HepG2 (cell line): ENCODE data around the gene MMP19. TPM values are rescaled to one million over a fixed set of nuclear protein-coding genes. Genes with fewer than 3 reads are reported as not detected.

Experiments
- ATAC-seq: fragments of 200-7000 bp; cut with Tn5 transposase; 3 replicates; pipeline ENCODE4 v1.9.1; 2020; ENCODE audit warnings: mild to moderate bottlenecking, moderate library complexity
- BruUV-seq: library from RNA; stranded (reverse); fragments of 400-500 nt; replicated peaks from 2 replicates; lab custom pipeline; 2021; lab: Mats Ljungman, UMichigan
- CTCF ChIA-PET: fragments of 300-600 bp; formaldehyde crosslinking; extraction: SDS; loops from one replicate; lab custom pipeline; 2021; ENCODE audit warnings: low total read pairs, inconsistent platforms, low intra/inter-chr PET ratio; lab: Yijun Ruan, JAX
- POLR2A ChIA-PET: fragments of 350-600 bp; sonication (Branson Sonifier 250); formaldehyde crosslinking; loops from one replicate; lab custom pipeline; 2020; ENCODE audit warnings: antibody characterized with exemption, inconsistent platforms; lab: Yijun Ruan, JAX
- DNase-seq: peaks from one replicate; pipeline ENCODE4 v3.0.0-alpha.2; 2015; ENCODE audit warnings: low spot score
- FAIRE-seq: peaks from 3 replicates; lab custom pipeline; 2011; peaks lifted over from hg19 to GRCh38; lab: Jason Lieb, UNC
- H2AFZ ChIP-seq: one replicate; pipeline ENCODE4 v1.6.1; 2011; ENCODE audit warnings: low read length, inconsistent platforms
- H3K27ac ChIP-seq: fragments of 300-600 bp; 3 replicates; pipeline ENCODE4 v1.8.0; 2011; ENCODE audit warnings: mixed run types, mild to moderate bottlenecking, mixed read lengths, low read length, inconsistent platforms; ENCODE audit not compliant: insufficient read depth; ENCODE audit errors: extremely low read length
- H3K27me3 ChIP-seq, 2 experiments: fragments of 200-600 bp in 1 of 2; 2 replicates in 1 of 2; 3 replicates in 1 of 2; pipeline versions ENCODE4 v1.6.0 to v1.8.0; 2011; ENCODE audit warnings: low read length in 2 of 2, mild to moderate bottlenecking in 2 of 2, moderate library complexity in 2 of 2, inconsistent platforms in 1 of 2; ENCODE audit not compliant: insufficient read depth in 2 of 2, control insufficient read depth in 1 of 2
- H3K36me3 ChIP-seq, 2 experiments: fragments of 200-600 bp in 1 of 2; replicated peaks in 1 of 2; 2 replicates in 1 of 2; 3 replicates in 1 of 2; pipeline versions ENCODE4 v1.5.1 to v1.8.0; 2011; ENCODE audit warnings: low read length in 2 of 2, inconsistent platforms in 1 of 2; ENCODE audit not compliant: insufficient read depth in 2 of 2, control insufficient read depth in 1 of 2
- H3K4me1 ChIP-seq: 2 replicates; pipeline ENCODE4 v1.5.1; 2012; ENCODE audit warnings: low read length, inconsistent platforms; ENCODE audit not compliant: insufficient read depth
- H3K4me2 ChIP-seq: 2 replicates; pipeline ENCODE4 v1.6.0; 2011; ENCODE audit warnings: low read depth, low read length, inconsistent platforms
- H3K4me3 ChIP-seq, 3 experiments: fragments of 200-600 bp in 1 of 3; sonication (generic), shearing (Covaris generic) in 1 of 3; replicated peaks in 1 of 3; 2 replicates each; pipeline ENCODE4 v1.5.1; 2011 to 2016; ENCODE audit warnings: low read length in 3 of 3, inconsistent platforms in 2 of 3, low read depth in 2 of 3, mild to moderate bottlenecking in 2 of 3, control low read depth in 1 of 3, mixed read lengths in 1 of 3; ENCODE audit not compliant: insufficient read depth in 1 of 3
- H3K79me2 ChIP-seq: one replicate; pipeline ENCODE4 v1.6.1; 2011; ENCODE audit warnings: low read length, inconsistent platforms; ENCODE audit not compliant: insufficient read depth
- H3K9ac ChIP-seq: 2 replicates; pipeline ENCODE4 v1.6.0; 2011; ENCODE audit warnings: mild to moderate bottlenecking, low read depth, low read length, inconsistent platforms; ENCODE audit not compliant: insufficient read depth
- H3K9me3 ChIP-seq: 2 replicates; pipeline ENCODE4 v1.5.1; 2012; ENCODE audit warnings: mild to moderate bottlenecking, low read length
- H4K20me1 ChIP-seq: 2 replicates; pipeline ENCODE4 v1.6.0; 2011; ENCODE audit warnings: inconsistent platforms, mild to moderate bottlenecking, low read length, moderate library complexity; ENCODE audit not compliant: insufficient read depth
- BCLAF1 ChIP-seq: fragments of 450-650 bp; IDR thresholded peaks from 2 replicates; pipeline ENCODE4 v1.6.1; 2017; ENCODE audit warnings: mild to moderate bottlenecking
- IKZF1 ChIP-seq: fragments of 450-650 bp; IDR thresholded peaks from 2 replicates; pipeline ENCODE4 v1.7.1; 2016
- POLR2A ChIP-seq, 2 experiments: IDR thresholded peaks; 2 replicates each; pipeline ENCODE4 v1.6.1; 2011; ENCODE audit warnings: low read depth in 2 of 2, low read length in 2 of 2, mild to moderate bottlenecking in 1 of 2, moderate library complexity in 1 of 2; ENCODE audit not compliant: insufficient read depth in 1 of 2
- WGBS: methylation state at CpG from one replicate; pipeline ENCODE4 v1.1.6; 2017; ENCODE audit warnings: low lambda C conversion rate; 5-methylcytosine and 5-hydroxymethylcytosine counted together
- in situ Hi-C: cut with HindIII; loops from 2 replicates; pipeline ENCODE4 v1.10.0; 2017; ENCODE audit warnings: low pct_unique_long_range_greater_than_20kb; ENCODE audit not compliant: extremely low pct_ligation_motif_present
- intact Hi-C: fragments of 100-400 bp; cut with micrococcal nuclease; formaldehyde crosslinking; loops from one replicate; pipeline ENCODE4 v1.10.0; 2022; ENCODE audit not compliant: unreplicated experiment
- polyA plus RNA-seq, 8 experiments: library from polyadenylated mRNA; depleted of rRNA in 3 of 8; stranded (reverse) in 7 of 8; unstranded in 1 of 8; fragments of >200 nt; fragmentation: Illumina TruSeq in 4 of 8; extraction: Trizol in 4 of 8; gene quantifications; 2 replicates each; pipeline versions ENCODE4 v1.2.1 to v1.2.3, GENCODE V29; 2011 to 2016; ENCODE audit warnings: low read depth in 4 of 8, missing spikeins in 1 of 8, mixed read lengths in 1 of 8; ENCODE audit not compliant: insufficient read depth in 1 of 8
- total RNA-seq, 5 experiments: library from RNA; depleted of rRNA; stranded (reverse); fragments of >200 nt; fragmentation: Illumina TruSeq; extraction: Trizol; gene quantifications; 2 replicates each; pipeline ENCODE4 v1.2.3, GENCODE V29; 2016; ENCODE audit warnings: low read depth in 1 of 5

MMP19 gene
- total and polyA plus RNA-seq, 2 of the 13 experiments (the other 11 are each of a cell fraction or from before 2014, with no cell fraction given): 0.07 to 0.08 TPM

- Histone ChIP-seq H3K4me2 (peak overlapping the region; percentile 89), H3K4me1 (peaks cover 33% of the 10 kb centered on the region), H3K27ac (peak overlapping the region; percentile 93), H3K9ac (peak overlapping the region; percentile 90), H3K9me3 (no peaks in the 10 kb centered on the region), H3K79me2 (peaks cover 24% of the 10 kb centered on the region), H2AFZ (no peak overlapping the region), H3K27me3 (no peaks in the 10 kb centered on the region; a peak in 1 of 5 replicates), H4K20me1 (no peaks in the 10 kb centered on the region), H3K4me3 (peak overlapping the region; percentile 76 to 87 (median 79)), H3K36me3 (no peaks in the 10 kb centered on the region)
- no peak for DNase-seq
- intact Hi-C loops (no loop called here), in situ Hi-C loops (loop anchor here (5.0 kb wide), 1 partner anchor 96 kb away; the partner anchor contains the start of gene PYM1)
- WGBS: 71% methylated on average over 1 of the region's 1 CpG
- ATAC-seq: no peak
- ChIA-PET POLR2A (interaction anchor here (1.3 to 7.2 kb wide), 6 partner anchors 12 to 117 kb away, joined by 3 to 206 read pairs (median 20); partner anchors contain the start of genes DGKA, MMP19, ORMDL2 and PYM1), CTCF (no interaction called here)
- no TSS peak for BruUV-seq
- no peak for FAIRE-seq
- TF ChIP-seq BCLAF1 (no peak), POLR2A (IDR thresholded peaks at IDR 0.05; ENCODE audit: insufficient read depth in 1 of 2, low read depth in 2 of 2, low read length in 2 of 2) (no peak), IKZF1 (no peak)
Observed at GRCh38 chr12:55831447-55831815, 11.3 kb downstream of the MMP19 start.
